PC-3 (cell line): ENCODE data around the gene SMC6. TPM values are rescaled to one million over a fixed set of nuclear protein-coding genes. Genes with fewer than 3 reads are reported as not detected.

Source experiments
- ATAC-seq: fragments of 200-7000 bp; cut with Tn5 transposase; 2 replicates; pipeline ENCODE4 v1.9.1; 2020; ENCODE audit warnings: mild to moderate bottlenecking, moderate library complexity
- BruUV-seq: library from RNA; stranded (reverse); fragments of 400-500 nt; replicated peaks from 2 replicates; lab custom pipeline; 2021; lab: Mats Ljungman, UMichigan
- CTCF ChIA-PET: fragments of 300-600 bp; sonication (Branson Sonifier 250); formaldehyde crosslinking; loops from one replicate; lab custom pipeline; 2022; ENCODE audit warnings: antibody characterized with exemption; lab: Charles Lee
- POLR2A ChIA-PET: fragments of 300-600 bp; sonication (Branson Sonifier 250); formaldehyde crosslinking; loops from one replicate; lab custom pipeline; 2022; ENCODE audit warnings: antibody characterized with exemption; ENCODE audit not compliant: unreplicated experiment; lab: Charles Lee
- DNase-seq: peaks from one replicate; pipeline ENCODE4 v3.0.0-alpha.2; 2015
- H2AFZ ChIP-seq: fragments of 300-600 bp; sonication (generic); 2 replicates; pipeline ENCODE4 v1.6.0; 2016; ENCODE audit warnings: antibody characterized with exemption, low read length
- H3F3A ChIP-seq: fragments of 300-600 bp; sonication (generic); one replicate; pipeline ENCODE4 v1.6.0; 2017; ENCODE audit warnings: antibody characterized with exemption, low read length, control low read depth, mild to moderate bottlenecking; ENCODE audit not compliant: unreplicated experiment
- H3K27ac ChIP-seq: fragments of 300-600 bp; sonication (generic); 2 replicates; pipeline ENCODE4 v1.5.1; 2016; ENCODE audit warnings: mild to moderate bottlenecking, low read length
- H3K27me3 ChIP-seq: fragments of 300-600 bp; sonication (generic); 2 replicates; pipeline ENCODE4 v1.6.1; 2016; ENCODE audit warnings: low read length, mixed read lengths
- H3K36me3 ChIP-seq: fragments of 300-600 bp; sonication (generic); 2 replicates; pipeline ENCODE4 v1.6.1; 2016; ENCODE audit warnings: low read depth, mixed run types, low read length, mixed read lengths
- H3K4me1 ChIP-seq: fragments of 300-600 bp; sonication (generic); 2 replicates; pipeline ENCODE4 v1.5.1; 2016; ENCODE audit warnings: low read length; ENCODE audit not compliant: insufficient read depth
- H3K4me2 ChIP-seq: fragments of 300-600 bp; sonication (generic); 2 replicates; pipeline ENCODE4 v1.6.0; 2016; ENCODE audit warnings: low read length
- H3K4me3 ChIP-seq: fragments of 300-600 bp; sonication (generic); 2 replicates; pipeline ENCODE4 v1.5.1; 2016; ENCODE audit warnings: mild to moderate bottlenecking, low read length, mixed read lengths
- H3K79me2 ChIP-seq: fragments of 300-600 bp; sonication (generic); 2 replicates; pipeline ENCODE4 v1.6.1; 2017; ENCODE audit warnings: low read length, mixed read lengths
- H3K9ac ChIP-seq: fragments of 300-600 bp; sonication (generic); 2 replicates; pipeline ENCODE4 v1.6.0; 2016; ENCODE audit warnings: mild to moderate bottlenecking, low read length
- H3K9me2 ChIP-seq: fragments of 300-600 bp; sonication (generic); replicated peaks from 2 replicates; pipeline ENCODE4 v1.6.1; 2016; ENCODE audit warnings: mixed run types, low read length, mixed read lengths
- H3K9me3 ChIP-seq: fragments of 300-600 bp; sonication (generic); 2 replicates; pipeline ENCODE4 v1.6.1; 2016; ENCODE audit warnings: low read length, mixed read lengths
- H4K20me1 ChIP-seq: fragments of 300-600 bp; sonication (generic); 2 replicates; pipeline ENCODE4 v1.6.1; 2016; ENCODE audit warnings: low read length, mixed read lengths
- EZH2 ChIP-seq: fragments of 300-600 bp; sonication (generic); IDR thresholded peaks from one replicate; pipeline ENCODE4 v1.6.1; 2017; ENCODE audit warnings: antibody characterized with exemption, mild to moderate bottlenecking, low read length; ENCODE audit not compliant: unreplicated experiment
- EZH2phosphoT487 ChIP-seq: fragments of 300-600 bp; sonication (generic); IDR thresholded peaks from 2 replicates; pipeline ENCODE4 v1.6.1; 2018; ENCODE audit warnings: mild to moderate bottlenecking, antibody characterized with exemption, low read length, borderline replicate concordance
- intact Hi-C: fragments of 100-400 bp; cut with micrococcal nuclease; formaldehyde crosslinking; loops from 2 replicates; pipeline ENCODE4 v1.9.0; 2023
- total RNA-seq: library from RNA; depleted of rRNA; stranded (reverse); fragments of >200 nt; gene quantifications from 2 replicates; pipeline ENCODE4 v1.2.3, GENCODE V29; 2014
- TF ChIP-seq, protein P1 (sequence below): fragments of 300-600 bp; sonication (generic); conservative IDR thresholded peaks from 2 replicates; pipeline ENCODE4 v1.5.1; 2017; ENCODE audit warnings: antibody characterized with exemption, low read depth, mild to moderate bottlenecking, low read length

Gene SMC6
- total RNA-seq, 1 experiment from 2014 or later, result 15.6 TPM

DNA sequence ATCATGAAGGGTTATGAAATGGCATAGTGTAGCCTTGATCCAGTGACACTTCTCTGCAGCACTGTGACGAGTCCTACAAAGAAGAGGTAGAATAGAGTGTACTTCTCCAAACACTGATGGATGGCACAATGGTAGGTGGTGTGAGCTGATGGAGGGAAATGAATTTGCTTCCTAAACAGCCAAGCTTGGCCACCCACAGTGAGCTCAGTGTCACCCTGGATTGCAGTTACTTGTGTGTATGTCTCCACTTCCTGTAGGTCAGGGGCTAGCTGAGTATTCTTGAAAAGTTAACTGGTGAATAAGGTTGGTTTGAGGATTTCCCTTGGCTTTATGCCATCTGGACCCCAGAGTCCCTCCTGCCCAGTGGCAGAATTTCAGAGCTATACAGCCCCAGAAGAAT is 137.2 kb downstream of the SMC6 start:
- TF ChIP-seq, protein P1, sequence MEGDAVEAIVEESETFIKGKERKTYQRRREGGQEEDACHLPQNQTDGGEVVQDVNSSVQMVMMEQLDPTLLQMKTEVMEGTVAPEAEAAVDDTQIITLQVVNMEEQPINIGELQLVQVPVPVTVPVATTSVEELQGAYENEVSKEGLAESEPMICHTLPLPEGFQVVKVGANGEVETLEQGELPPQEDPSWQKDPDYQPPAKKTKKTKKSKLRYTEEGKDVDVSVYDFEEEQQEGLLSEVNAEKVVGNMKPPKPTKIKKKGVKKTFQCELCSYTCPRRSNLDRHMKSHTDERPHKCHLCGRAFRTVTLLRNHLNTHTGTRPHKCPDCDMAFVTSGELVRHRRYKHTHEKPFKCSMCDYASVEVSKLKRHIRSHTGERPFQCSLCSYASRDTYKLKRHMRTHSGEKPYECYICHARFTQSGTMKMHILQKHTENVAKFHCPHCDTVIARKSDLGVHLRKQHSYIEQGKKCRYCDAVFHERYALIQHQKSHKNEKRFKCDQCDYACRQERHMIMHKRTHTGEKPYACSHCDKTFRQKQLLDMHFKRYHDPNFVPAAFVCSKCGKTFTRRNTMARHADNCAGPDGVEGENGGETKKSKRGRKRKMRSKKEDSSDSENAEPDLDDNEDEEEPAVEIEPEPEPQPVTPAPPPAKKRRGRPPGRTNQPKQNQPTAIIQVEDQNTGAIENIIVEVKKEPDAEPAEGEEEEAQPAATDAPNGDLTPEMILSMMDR, result no peak
- no peak for TF ChIP-seq EZH2
- no peak for TF ChIP-seq EZH2phosphoT487
- CTCF ChIA-PET, result no interaction called here
- Histone ChIP-seq H2AFZ (0 out of 2 replicates have a peak overlapping the region, but pooled peaks have one; percentile 7), H3K4me1 (peaks cover 33% of the 10 kb centered on the region), H3K27me3 (no peaks in the 10 kb centered on the region), H4K20me1 (no peaks in the 10 kb centered on the region), H3K36me3 (no peaks in the 10 kb centered on the region), H3K9me2 (no peaks in the 10 kb centered on the region), H3K4me3 (no peak overlapping the region), H3F3A (no peaks in the 10 kb centered on the region), H3K79me2 (no peaks in the 10 kb centered on the region), H3K4me2 (peak overlapping the region; percentile 23), H3K9me3 (no peaks in the 10 kb centered on the region), H3K9ac (peak overlapping the region; percentile 46; the same call in 1 of the 2 replicates), H3K27ac (peak overlapping the region; percentile 81)
- POLR2A ChIA-PET, result no interaction called here
- DNase-seq, result no peak
- intact Hi-C loops, result no loop called here
- ATAC-seq, result no peak
- no TSS peak for BruUV-seq

DNA sequence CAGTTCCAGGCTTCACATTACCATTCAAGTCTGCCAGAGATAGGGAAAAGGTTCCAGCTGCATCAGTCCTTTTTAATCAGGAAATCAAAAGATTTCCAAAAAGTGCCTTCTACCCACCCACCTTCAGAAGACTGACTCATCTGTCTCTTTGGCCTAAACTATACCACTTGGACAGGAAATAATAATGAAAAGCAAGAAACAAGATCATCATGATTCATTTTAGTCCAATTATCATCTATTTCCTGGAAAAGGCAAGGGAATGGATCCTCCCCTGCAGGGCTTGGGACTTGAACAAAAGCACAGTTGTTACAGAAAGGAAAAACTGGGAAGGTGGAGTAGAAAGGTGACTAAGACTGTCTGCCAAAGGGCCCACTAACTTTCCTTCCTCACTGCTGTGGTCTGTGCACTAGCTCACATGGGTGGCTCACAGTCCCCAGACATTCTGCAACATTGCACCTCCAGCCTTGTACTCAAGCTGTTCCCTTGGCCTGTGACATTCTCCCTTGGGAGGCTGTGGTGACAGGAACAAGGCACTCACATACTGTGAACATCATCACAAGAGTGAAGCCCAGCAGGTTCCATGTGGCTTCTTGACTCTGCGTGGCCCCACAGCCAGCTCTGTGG is 137.8 kb downstream of the SMC6 start:
- peak overlapping the region; percentile 81 for H3K27ac ChIP-seq
- BruUV-seq, result no TSS peak
- H3K9ac ChIP-seq, result peak overlapping the region; percentile 46; the same call in 1 of the 2 replicates
- intact Hi-C loops, result no loop called here
- peak; percentile 69 for ATAC-seq
- peak overlapping the region; percentile 34 for H3K4me2 ChIP-seq
- no peaks in the 10 kb centered on the region for H3K36me3 ChIP-seq
- H3K27me3 ChIP-seq, result no peaks in the 10 kb centered on the region
- H4K20me1 ChIP-seq, result no peaks in the 10 kb centered on the region
- no peak overlapping the region for H3K4me3 ChIP-seq
- TF ChIP-seq EZH2 (no peak), EZH2phosphoT487 (no peak)
- TF ChIP-seq, protein P1, result no peak
- ChIA-PET CTCF (no interaction called here), POLR2A (no interaction called here)
- H3K4me1 ChIP-seq, result peaks cover 28% of the 10 kb centered on the region
- no peaks in the 10 kb centered on the region for H3K9me2 ChIP-seq
- H3K9me3 ChIP-seq, result no peaks in the 10 kb centered on the region
- DNase-seq, result peak; percentile 82
- H3F3A ChIP-seq, result no peaks in the 10 kb centered on the region
- 0 out of 2 replicates have a peak overlapping the region, but pooled peaks have one; percentile 7 for H2AFZ ChIP-seq
- H3K79me2 ChIP-seq, result no peaks in the 10 kb centered on the region

DNA sequence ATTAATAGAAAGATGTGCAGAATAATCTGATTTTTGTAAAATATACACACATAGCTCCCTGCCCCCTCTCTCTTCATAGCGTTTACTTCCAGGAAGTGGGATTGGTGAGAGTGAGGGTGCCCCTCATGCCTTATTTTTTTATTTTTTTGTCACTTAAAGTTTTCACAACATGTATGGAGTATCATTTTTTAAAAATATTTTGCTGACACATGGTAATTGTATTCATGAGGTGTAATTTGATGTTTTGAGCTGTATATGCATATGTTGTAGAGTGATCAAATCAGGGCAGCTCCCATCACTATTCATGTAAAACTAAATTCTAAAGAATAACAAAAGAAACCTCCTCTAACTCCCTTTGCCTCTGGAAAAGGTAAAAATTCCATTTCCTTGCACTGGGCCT is 138.5 kb downstream of the SMC6 start:
- CTCF ChIA-PET, result no interaction called here
- H3K9me3 ChIP-seq, result no peaks in the 10 kb centered on the region
- no peak overlapping the region for H2AFZ ChIP-seq
- H3K27me3 ChIP-seq, result no peaks in the 10 kb centered on the region
- peaks cover 21% of the 10 kb centered on the region for H3K4me1 ChIP-seq
- H3K9me2 ChIP-seq, result no peaks in the 10 kb centered on the region
- BruUV-seq, result no TSS peak
- ATAC-seq (no peak), DNase-seq (no peak)
- intact Hi-C loops, result no loop called here
- H3K4me2 ChIP-seq, result peak overlapping the region; percentile 34
- no peak overlapping the region for H3K4me3 ChIP-seq
- TF ChIP-seq EZH2phosphoT487, result no peak
- TF ChIP-seq EZH2, result no peak
- H3K9ac ChIP-seq, result no peak overlapping the region
- H4K20me1 ChIP-seq, result no peaks in the 10 kb centered on the region
- H3K36me3 ChIP-seq, result no peaks in the 10 kb centered on the region
- H3K27ac ChIP-seq, result peak overlapping the region; percentile 70
- POLR2A ChIA-PET, result no interaction called here
- no peaks in the 10 kb centered on the region for H3F3A ChIP-seq
- H3K79me2 ChIP-seq, result no peaks in the 10 kb centered on the region
